ENCODE results near the gene FGF11. TPM values are rescaled to one million over a fixed set of nuclear protein-coding genes. Genes with fewer than 3 reads are reported as not detected.

FGF11 gene
- total and polyA plus RNA-seq, 2 of the 13 experiments (the other 11 are each of a cell fraction or from before 2014, with no cell fraction given) = 0.20 to 7.6 TPM

DNA sequence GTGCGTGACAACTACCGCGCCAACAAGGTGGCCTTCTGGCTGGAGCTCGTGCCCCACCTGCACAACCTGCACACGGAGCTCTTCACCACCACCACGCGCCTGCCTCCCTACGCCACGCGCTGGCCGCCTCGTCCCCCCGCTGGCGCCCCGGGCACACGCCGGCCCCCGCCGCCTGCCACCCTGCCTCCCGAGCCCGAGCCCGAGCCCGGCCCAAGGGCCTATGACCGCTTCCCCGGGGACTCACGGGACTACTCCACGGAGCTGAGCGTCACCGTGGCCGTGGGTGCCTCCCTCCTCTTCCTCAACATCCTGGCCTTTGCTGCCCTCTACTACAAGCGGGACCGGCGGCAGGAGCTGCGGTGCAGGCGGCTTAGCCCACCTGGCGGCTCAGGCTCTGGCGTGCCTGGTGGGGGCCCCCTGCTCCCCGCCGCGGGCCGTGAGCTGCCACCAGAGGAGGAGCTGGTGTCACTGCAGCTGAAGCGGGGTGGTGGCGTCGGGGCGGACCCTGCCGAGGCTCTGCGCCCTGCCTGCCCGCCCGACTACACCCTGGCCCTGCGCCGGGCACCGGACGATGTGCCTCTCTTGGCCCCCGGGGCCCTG, 22.2 kb upstream of the FGF11 start:
- Histone ChIP-seq H3K9ac (ENCODE audit: insufficient read depth, low read depth, low read length) (no peak overlapping the region), H3K4me3 (replicated peaks in 1 of 3; ENCODE audit: insufficient read depth in 1 of 3, low read depth in 2 of 3, low read length in 3 of 3) (no peak overlapping the region), H3K4me1 (ENCODE audit: insufficient read depth, low read length) (0 out of 2 replicates have a peak, but pooled peaks cover 13% of the 10 kb centered on the region), H3K9me3 (ENCODE audit: low read length) (no peaks in the 10 kb centered on the region), H3K27me3 (ENCODE audit: control insufficient read depth in 1 of 2, insufficient read depth in 2 of 2, low read length in 2 of 2) (peaks cover 1 to 5% of the 10 kb centered on the region in 2 experiments; a peak in 1 of 5 replicates), H4K20me1 (ENCODE audit: insufficient read depth, low read length) (no peaks in the 10 kb centered on the region), H3K36me3 (replicated peaks in 1 of 2; ENCODE audit: control insufficient read depth in 1 of 2, insufficient read depth in 2 of 2, low read length in 2 of 2) (no peaks in the 10 kb centered on the region), H2AFZ (ENCODE audit: low read length) (no peak overlapping the region), H3K4me2 (ENCODE audit: low read depth, low read length) (no peak overlapping the region), H3K79me2 (ENCODE audit: insufficient read depth, low read length) (no peaks in the 10 kb centered on the region), H3K27ac (ENCODE audit: extremely low read length, insufficient read depth, low read length) (no peak overlapping the region)
- TF ChIP-seq, protein P1, sequence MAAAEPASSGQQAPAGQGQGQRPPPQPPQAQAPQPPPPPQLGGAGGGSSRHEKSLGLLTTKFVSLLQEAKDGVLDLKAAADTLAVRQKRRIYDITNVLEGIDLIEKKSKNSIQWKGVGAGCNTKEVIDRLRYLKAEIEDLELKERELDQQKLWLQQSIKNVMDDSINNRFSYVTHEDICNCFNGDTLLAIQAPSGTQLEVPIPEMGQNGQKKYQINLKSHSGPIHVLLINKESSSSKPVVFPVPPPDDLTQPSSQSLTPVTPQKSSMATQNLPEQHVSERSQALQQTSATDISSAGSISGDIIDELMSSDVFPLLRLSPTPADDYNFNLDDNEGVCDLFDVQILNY (CRISPR knock-in tag; conservative IDR thresholded peaks at IDR 0.05) = no peak
- TF ChIP-seq, protein P2, sequence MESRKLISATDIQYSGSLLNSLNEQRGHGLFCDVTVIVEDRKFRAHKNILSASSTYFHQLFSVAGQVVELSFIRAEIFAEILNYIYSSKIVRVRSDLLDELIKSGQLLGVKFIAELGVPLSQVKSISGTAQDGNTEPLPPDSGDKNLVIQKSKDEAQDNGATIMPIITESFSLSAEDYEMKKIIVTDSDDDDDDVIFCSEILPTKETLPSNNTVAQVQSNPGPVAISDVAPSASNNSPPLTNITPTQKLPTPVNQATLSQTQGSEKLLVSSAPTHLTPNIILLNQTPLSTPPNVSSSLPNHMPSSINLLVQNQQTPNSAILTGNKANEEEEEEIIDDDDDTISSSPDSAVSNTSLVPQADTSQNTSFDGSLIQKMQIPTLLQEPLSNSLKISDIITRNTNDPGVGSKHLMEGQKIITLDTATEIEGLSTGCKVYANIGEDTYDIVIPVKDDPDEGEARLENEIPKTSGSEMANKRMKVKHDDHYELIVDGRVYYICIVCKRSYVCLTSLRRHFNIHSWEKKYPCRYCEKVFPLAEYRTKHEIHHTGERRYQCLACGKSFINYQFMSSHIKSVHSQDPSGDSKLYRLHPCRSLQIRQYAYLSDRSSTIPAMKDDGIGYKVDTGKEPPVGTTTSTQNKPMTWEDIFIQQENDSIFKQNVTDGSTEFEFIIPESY (CRISPR knock-in tag; IDR thresholded peaks at IDR 0.05) = peak; percentile 49; the same call in 1 of the 2 replicates
- FAIRE-seq (no peak), ATAC-seq (no peak), DNase-seq (ENCODE audit: low spot score) (no peak)
- in situ Hi-C loops (cut with HindIII; ENCODE audit: extremely low pct_ligation_motif_present, low pct_unique_long_range_greater_than_20kb) = no loop called here
- intact Hi-C loops (cut with micrococcal nuclease; ENCODE audit: unreplicated experiment) = no loop called here
- 95% methylated on average over 50 of the region's 54 CpGs for WGBS (ENCODE audit: low lambda C conversion rate)
- ChIA-PET POLR2A (no interaction called here), CTCF (ENCODE audit: low intra/inter-chr PET ratio, low total read pairs) (no interaction called here)
- no TSS peak for BruUV-seq (replicated peaks)

DNA sequence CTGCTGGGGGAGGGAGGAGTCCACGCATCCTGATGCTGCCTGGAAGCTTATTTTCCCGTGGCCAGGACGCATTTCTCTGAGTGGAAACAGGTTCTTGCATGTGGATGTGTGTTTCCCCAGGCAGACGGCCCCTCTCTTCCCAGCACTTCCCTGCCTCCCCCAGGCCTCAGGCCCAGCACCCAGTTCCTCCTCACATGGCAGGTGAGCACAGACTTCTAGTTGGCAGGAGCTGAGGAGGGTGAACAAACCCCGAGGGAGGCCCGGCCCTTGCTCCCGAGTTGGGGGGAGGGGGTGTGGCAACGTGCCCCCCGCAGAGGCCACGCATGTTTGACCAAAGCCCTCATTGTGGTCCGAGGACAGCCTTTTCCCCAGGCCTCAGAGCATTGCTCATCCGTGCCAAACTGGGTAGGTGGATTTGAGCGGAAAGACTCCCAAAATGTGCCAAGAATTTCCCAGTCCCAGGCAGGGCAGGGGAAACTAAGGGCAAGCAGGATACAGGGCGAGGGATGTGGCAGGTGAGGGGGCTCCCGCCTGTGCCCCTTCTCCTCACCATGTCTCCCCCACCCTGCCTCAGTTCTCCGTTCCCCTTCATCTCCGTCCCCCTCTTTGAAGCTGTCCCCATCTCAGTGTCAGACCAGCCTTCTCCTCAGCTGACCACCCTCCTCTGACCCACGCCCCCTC, 20.7 kb upstream of the FGF11 start:
- Histone ChIP-seq H3K9ac (ENCODE audit: insufficient read depth, low read depth, low read length) (no peak overlapping the region), H3K36me3 (replicated peaks in 1 of 2; ENCODE audit: control insufficient read depth in 1 of 2, insufficient read depth in 2 of 2, low read length in 2 of 2) (no peaks in the 10 kb centered on the region), H3K27ac (ENCODE audit: extremely low read length, insufficient read depth, low read length) (no peak overlapping the region), H3K79me2 (ENCODE audit: insufficient read depth, low read length) (no peaks in the 10 kb centered on the region), H3K4me3 (replicated peaks in 1 of 3; ENCODE audit: insufficient read depth in 1 of 3, low read depth in 2 of 3, low read length in 3 of 3) (no peak overlapping the region), H2AFZ (ENCODE audit: low read length) (no peak overlapping the region), H3K27me3 (ENCODE audit: control insufficient read depth in 1 of 2, insufficient read depth in 2 of 2, low read length in 2 of 2) (peaks cover 2 to 5% of the 10 kb centered on the region in 2 experiments; a peak in 1 of 5 replicates), H3K9me3 (ENCODE audit: low read length) (no peaks in the 10 kb centered on the region), H3K4me1 (ENCODE audit: insufficient read depth, low read length) (peaks cover 13% of the 10 kb centered on the region; the same call in 1 of the 2 replicates), H3K4me2 (ENCODE audit: low read depth, low read length) (no peak overlapping the region), H4K20me1 (ENCODE audit: insufficient read depth, low read length) (no peaks in the 10 kb centered on the region)
- ATAC-seq = no peak
- TF ChIP-seq, protein P3, sequence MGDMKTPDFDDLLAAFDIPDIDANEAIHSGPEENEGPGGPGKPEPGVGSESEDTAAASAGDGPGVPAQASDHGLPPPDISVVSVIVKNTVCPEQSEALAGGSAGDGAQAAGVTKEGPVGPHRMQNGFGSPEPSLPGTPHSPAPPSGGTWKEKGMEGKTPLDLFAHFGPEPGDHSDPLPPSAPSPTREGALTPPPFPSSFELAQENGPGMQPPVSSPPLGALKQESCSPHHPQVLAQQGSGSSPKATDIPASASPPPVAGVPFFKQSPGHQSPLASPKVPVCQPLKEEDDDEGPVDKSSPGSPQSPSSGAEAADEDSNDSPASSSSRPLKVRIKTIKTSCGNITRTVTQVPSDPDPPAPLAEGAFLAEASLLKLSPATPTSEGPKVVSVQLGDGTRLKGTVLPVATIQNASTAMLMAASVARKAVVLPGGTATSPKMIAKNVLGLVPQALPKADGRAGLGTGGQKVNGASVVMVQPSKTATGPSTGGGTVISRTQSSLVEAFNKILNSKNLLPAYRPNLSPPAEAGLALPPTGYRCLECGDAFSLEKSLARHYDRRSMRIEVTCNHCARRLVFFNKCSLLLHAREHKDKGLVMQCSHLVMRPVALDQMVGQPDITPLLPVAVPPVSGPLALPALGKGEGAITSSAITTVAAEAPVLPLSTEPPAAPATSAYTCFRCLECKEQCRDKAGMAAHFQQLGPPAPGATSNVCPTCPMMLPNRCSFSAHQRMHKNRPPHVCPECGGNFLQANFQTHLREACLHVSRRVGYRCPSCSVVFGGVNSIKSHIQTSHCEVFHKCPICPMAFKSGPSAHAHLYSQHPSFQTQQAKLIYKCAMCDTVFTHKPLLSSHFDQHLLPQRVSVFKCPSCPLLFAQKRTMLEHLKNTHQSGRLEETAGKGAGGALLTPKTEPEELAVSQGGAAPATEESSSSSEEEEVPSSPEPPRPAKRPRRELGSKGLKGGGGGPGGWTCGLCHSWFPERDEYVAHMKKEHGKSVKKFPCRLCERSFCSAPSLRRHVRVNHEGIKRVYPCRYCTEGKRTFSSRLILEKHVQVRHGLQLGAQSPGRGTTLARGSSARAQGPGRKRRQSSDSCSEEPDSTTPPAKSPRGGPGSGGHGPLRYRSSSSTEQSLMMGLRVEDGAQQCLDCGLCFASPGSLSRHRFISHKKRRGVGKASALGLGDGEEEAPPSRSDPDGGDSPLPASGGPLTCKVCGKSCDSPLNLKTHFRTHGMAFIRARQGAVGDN (CRISPR knock-in tag; IDR thresholded peaks at IDR 0.05) = peak; percentile 25; the same call in 1 of the 2 replicates
- TF ChIP-seq MTA1 (CRISPR knock-in tag; IDR thresholded peaks at IDR 0.05; ENCODE audit: borderline replicate concordance) = no peak
- TF ChIP-seq POLR2G (IDR thresholded peaks at IDR 0.05; ENCODE audit: low read depth, low read length) = 0 out of 2 replicates have a peak, but pooled peaks have one; percentile 22
- in situ Hi-C loops (cut with HindIII; ENCODE audit: extremely low pct_ligation_motif_present, low pct_unique_long_range_greater_than_20kb) = no loop called here
- FAIRE-seq = no peak
- intact Hi-C loops (cut with micrococcal nuclease; ENCODE audit: unreplicated experiment) = no loop called here
- BruUV-seq (replicated peaks) = no TSS peak
- POLR2A ChIA-PET = no interaction called here
- CTCF ChIA-PET (ENCODE audit: low intra/inter-chr PET ratio, low total read pairs) = no interaction called here
- 67% methylated on average over 15 of the region's 18 CpGs for WGBS (ENCODE audit: low lambda C conversion rate)
- no peak for DNase-seq (ENCODE audit: low spot score)

All from HepG2 (cell line).